GM23248 (cell line): ENCODE results near the gene CELSR2. TPM values are rescaled to one million over a fixed set of nuclear protein-coding genes. Genes with fewer than 3 reads are reported as not detected.

Source experiments
- DNase-seq: peaks from one replicate; pipeline ENCODE4 v3.0.0-alpha.2; 2015
- H2AFZ ChIP-seq: fragments of 200-600 bp; sonication (generic); 2 replicates; pipeline ENCODE4 v1.6.1; 2016; ENCODE audit warnings: antibody characterized with exemption
- H3F3A ChIP-seq: fragments of 200-600 bp; sonication (generic); 2 replicates; pipeline ENCODE4 v1.6.1; 2016; ENCODE audit warnings: mild to moderate bottlenecking, antibody characterized with exemption, mixed run types; ENCODE audit not compliant: insufficient read depth
- H3K27ac ChIP-seq: fragments of 200-600 bp; sonication (generic); 2 replicates; pipeline ENCODE4 v1.5.1; 2016; ENCODE audit warnings: mild to moderate bottlenecking
- H3K27me3 ChIP-seq: fragments of 200-600 bp; sonication (generic); replicated peaks from 2 replicates; pipeline ENCODE4 v1.6.1; 2016; ENCODE audit warnings: mild to moderate bottlenecking; ENCODE audit not compliant: insufficient read depth
- H3K36me3 ChIP-seq: fragments of 200-600 bp; sonication (generic); 2 replicates; pipeline ENCODE4 v1.6.1; 2016; ENCODE audit warnings: low read depth, mild to moderate bottlenecking
- H3K4me1 ChIP-seq: fragments of 200-600 bp; sonication (generic); 2 replicates; pipeline ENCODE4 v1.6.1; 2016; ENCODE audit warnings: mild to moderate bottlenecking; ENCODE audit not compliant: insufficient read depth
- H3K4me2 ChIP-seq: fragments of 200-600 bp; sonication (generic); one replicate; pipeline ENCODE4 v1.6.1; 2016; ENCODE audit warnings: mild to moderate bottlenecking; ENCODE audit not compliant: unreplicated experiment
- H3K4me3 ChIP-seq: fragments of 200-600 bp; sonication (generic); 2 replicates; pipeline ENCODE4 v1.5.1; 2016; ENCODE audit warnings: mild to moderate bottlenecking
- H3K79me2 ChIP-seq: fragments of 200-600 bp; sonication (generic); 2 replicates; pipeline ENCODE4 v1.6.1; 2016; ENCODE audit warnings: mild to moderate bottlenecking; ENCODE audit not compliant: insufficient read depth
- H3K9ac ChIP-seq: fragments of 200-600 bp; sonication (generic); 2 replicates; pipeline ENCODE4 v1.6.1; 2016; ENCODE audit warnings: mild to moderate bottlenecking
- H3K9me2 ChIP-seq: fragments of 200-600 bp; sonication (generic); 2 replicates; pipeline ENCODE4 v1.6.1; 2016; ENCODE audit warnings: mixed run types, mild to moderate bottlenecking, moderate library complexity; ENCODE audit not compliant: insufficient read depth
- H3K9me3 ChIP-seq: fragments of 200-600 bp; sonication (generic); one replicate; pipeline ENCODE4 v1.6.1; 2017; ENCODE audit warnings: low read depth
- H4K20me1 ChIP-seq: fragments of 200-600 bp; sonication (generic); 2 replicates; pipeline ENCODE4 v1.6.0; 2016; ENCODE audit not compliant: insufficient read depth
- EZH2 ChIP-seq: fragments of 200-600 bp; sonication (generic); IDR thresholded peaks from 2 replicates; pipeline ENCODE4 v1.6.1; 2018; ENCODE audit warnings: antibody characterized with exemption, mild to moderate bottlenecking; ENCODE audit not compliant: insufficient read depth, poor library complexity, severe bottlenecking
- EZH2phosphoT487 ChIP-seq: fragments of 200-600 bp; sonication (generic); IDR thresholded peaks from 2 replicates; pipeline ENCODE4 v1.6.1; 2018; ENCODE audit warnings: antibody characterized with exemption, moderate library complexity, mild to moderate bottlenecking, low read depth; ENCODE audit not compliant: insufficient read depth
- WGBS, 2 experiments: methylation state at CpG; one replicate each; pipeline ENCODE4 v1.1.6; 2015 to 2017; ENCODE audit warnings: low lambda C conversion rate in 2 of 2, low coverage in 1 of 2; ENCODE audit errors: missing lambda C conversion rate in 2 of 2; 5-methylcytosine and 5-hydroxymethylcytosine counted together
- in situ Hi-C: fragments of 300-500 bp; cut with MboI; formaldehyde crosslinking; loops from 2 replicates; pipeline ENCODE4 v1.15.0; 2020
- polyA plus RNA-seq: library from polyadenylated mRNA; unstranded; fragments of >200 nt; fragmentation: Nextera tagmentation; extraction: Ambion mirVana; gene quantifications from 2 replicates; pipeline ENCODE4 v1.2.1, GENCODE V29; 2016
- total RNA-seq: library from RNA; depleted of rRNA; stranded (reverse); fragments of >200 nt; shearing (Covaris generic); gene quantifications from 2 replicates; pipeline ENCODE4 v1.2.3, GENCODE V29; 2014

The CELSR2 gene
- total and polyA plus RNA-seq, 2 experiments from 2014 or later = 0.11 to 0.32 TPM

DNA sequence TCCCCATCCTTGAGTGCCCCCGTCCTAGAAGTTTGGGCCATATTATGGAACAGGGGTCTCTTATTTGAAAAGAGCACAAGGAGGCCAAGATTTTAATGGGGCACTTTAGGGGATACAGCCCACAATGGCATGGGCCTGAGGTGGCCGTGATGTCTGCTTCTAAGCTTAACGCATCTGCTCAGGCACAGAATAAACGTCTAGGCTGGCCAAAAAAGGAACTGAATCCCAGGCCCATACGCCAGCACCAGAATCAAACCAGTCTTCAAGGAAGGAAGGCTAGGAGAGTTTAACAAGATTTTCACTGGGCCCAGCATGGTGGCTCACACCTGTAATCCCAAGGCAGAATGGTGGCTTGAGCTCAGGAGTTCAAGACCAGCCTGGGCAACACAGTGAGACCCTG, 44.9 kb upstream of the CELSR2 start:
- WGBS, 2 experiments = 81 to 85% methylated on average over 5 of the region's 5 CpGs
- in situ Hi-C loops = no loop called here
- H3K4me3 ChIP-seq = no peak overlapping the region
- H3K27me3 ChIP-seq = no peaks in the 10 kb centered on the region
- no peaks in the 10 kb centered on the region for H3K36me3 ChIP-seq
- H3K27ac ChIP-seq = no peak overlapping the region
- H3K9me2 ChIP-seq = no peaks in the 10 kb centered on the region
- H3K79me2 ChIP-seq = no peaks in the 10 kb centered on the region
- peaks cover 6% of the 10 kb centered on the region; the same call in 1 of the 2 replicates for H3F3A ChIP-seq
- no peaks in the 10 kb centered on the region for H3K9me3 ChIP-seq
- no peak overlapping the region for H2AFZ ChIP-seq
- no peaks in the 10 kb centered on the region for H4K20me1 ChIP-seq
- no peak overlapping the region for H3K4me2 ChIP-seq
- H3K9ac ChIP-seq = no peak overlapping the region
- peaks cover 10% of the 10 kb centered on the region for H3K4me1 ChIP-seq
- DNase-seq = no peak
- TF ChIP-seq EZH2phosphoT487 (no peak), EZH2 (no peak)

DNA sequence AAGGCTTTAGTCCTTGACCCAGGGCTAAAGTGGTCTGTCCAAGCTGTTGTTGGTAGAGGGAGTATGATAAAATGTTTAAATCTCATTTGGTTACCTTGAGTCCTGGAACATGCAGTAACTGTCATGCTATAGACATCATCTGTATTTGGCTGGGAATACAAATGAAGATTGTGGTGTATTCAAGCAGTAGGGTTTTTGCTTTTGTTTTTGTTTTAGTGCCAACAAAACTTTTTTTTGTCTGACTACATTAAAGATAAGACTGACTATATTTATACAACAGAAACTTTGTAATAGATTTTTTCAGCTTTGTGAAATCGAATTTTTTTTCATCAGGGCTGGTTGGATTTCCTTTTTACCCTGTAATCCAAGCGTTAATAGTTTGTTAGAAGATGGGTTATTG, 43.0 kb upstream of the CELSR2 start:
- no peak overlapping the region for H3K27ac ChIP-seq
- H3K9me3 ChIP-seq = no peaks in the 10 kb centered on the region
- no peaks in the 10 kb centered on the region for H3K27me3 ChIP-seq
- no peaks in the 10 kb centered on the region for H3K79me2 ChIP-seq
- no peak overlapping the region for H3K4me3 ChIP-seq
- H3K4me2 ChIP-seq = no peak overlapping the region
- no peak overlapping the region for H3K9ac ChIP-seq
- in situ Hi-C loops = no loop called here
- 68 to 77% methylated on average over 2 of the region's 2 CpGs for WGBS, 2 experiments
- no peaks in the 10 kb centered on the region for H3K9me2 ChIP-seq
- no peak overlapping the region for H2AFZ ChIP-seq
- H3K36me3 ChIP-seq = no peaks in the 10 kb centered on the region
- H3K4me1 ChIP-seq = peaks cover 6% of the 10 kb centered on the region
- no peaks in the 10 kb centered on the region for H4K20me1 ChIP-seq
- peaks cover 6% of the 10 kb centered on the region; the same call in 1 of the 2 replicates for H3F3A ChIP-seq
- DNase-seq = no peak
- TF ChIP-seq EZH2phosphoT487 (no peak), EZH2 (no peak)

DNA sequence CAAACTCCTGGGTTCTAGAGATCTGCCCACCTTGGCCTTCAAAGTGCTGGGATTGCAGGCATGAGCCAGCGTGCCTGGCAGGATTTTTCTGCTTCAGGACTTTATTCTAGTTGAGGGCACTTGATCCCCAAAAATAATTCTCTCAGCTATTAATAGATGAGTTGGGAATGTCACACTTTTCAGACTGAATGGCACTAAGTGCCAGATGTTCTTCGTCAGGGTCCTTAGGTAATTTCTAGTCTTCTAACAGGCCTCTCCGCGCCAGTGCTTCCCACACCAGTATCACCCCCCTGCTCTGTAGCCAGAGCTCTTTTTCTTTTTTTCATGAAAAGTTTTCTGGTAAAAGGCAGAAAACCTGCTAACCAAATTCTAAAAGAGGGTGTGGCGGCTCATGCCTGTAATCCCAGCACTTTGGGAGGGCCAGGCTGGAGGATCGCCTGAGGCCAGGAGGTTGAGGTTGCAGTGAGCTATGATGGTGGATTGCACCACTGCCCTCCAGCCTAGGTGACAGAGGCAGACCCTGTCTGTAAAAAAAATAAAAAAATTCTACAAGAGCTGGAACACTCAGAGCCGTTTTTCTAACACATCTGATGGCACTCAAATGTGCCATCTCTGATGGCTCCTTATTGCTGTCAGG, 41.8 kb upstream of the CELSR2 start:
- H3K4me2 ChIP-seq = no peak overlapping the region
- no peak overlapping the region for H3K27ac ChIP-seq
- H3K4me1 ChIP-seq = no peaks in the 10 kb centered on the region
- H3K27me3 ChIP-seq = no peaks in the 10 kb centered on the region
- no peaks in the 10 kb centered on the region for H3F3A ChIP-seq
- H3K36me3 ChIP-seq = no peaks in the 10 kb centered on the region
- H3K9me3 ChIP-seq = no peaks in the 10 kb centered on the region
- no peaks in the 10 kb centered on the region for H3K9me2 ChIP-seq
- 69 to 75% methylated on average over 7 of the region's 7 CpGs for WGBS, 2 experiments
- H3K4me3 ChIP-seq = no peak overlapping the region
- in situ Hi-C loops = no loop called here
- TF ChIP-seq EZH2 (no peak), EZH2phosphoT487 (no peak)
- H3K79me2 ChIP-seq = no peaks in the 10 kb centered on the region
- no peak for DNase-seq
- no peak overlapping the region for H2AFZ ChIP-seq
- no peaks in the 10 kb centered on the region for H4K20me1 ChIP-seq
- no peak overlapping the region for H3K9ac ChIP-seq

DNA sequence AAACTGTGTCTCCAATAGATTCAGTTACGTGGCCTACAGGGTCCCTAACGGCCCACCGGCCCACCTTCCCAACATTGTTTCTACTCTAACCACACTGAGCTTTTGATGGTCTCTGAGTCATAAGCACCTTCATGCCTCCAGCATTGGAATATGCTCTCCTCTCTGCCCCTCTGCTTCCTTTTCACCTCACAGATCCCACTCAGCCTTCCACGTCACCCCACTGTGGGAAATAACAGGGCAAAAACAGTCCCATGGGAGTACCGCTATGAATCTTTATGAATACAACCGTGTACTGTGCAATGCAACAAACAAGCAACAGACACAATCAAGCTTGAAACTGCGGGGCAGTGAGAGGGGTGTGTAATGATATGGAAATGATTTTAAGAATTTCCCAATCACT, 40.9 kb upstream of the CELSR2 start:
- Histone ChIP-seq H3K9ac (no peak overlapping the region), H3K27ac (no peak overlapping the region), H3K4me3 (no peak overlapping the region), H3K4me2 (no peak overlapping the region), H3K79me2 (no peaks in the 10 kb centered on the region), H3K36me3 (no peaks in the 10 kb centered on the region), H2AFZ (no peak overlapping the region), H3F3A (no peaks in the 10 kb centered on the region), H3K9me3 (no peaks in the 10 kb centered on the region), H3K27me3 (no peaks in the 10 kb centered on the region), H3K4me1 (no peaks in the 10 kb centered on the region), H4K20me1 (no peaks in the 10 kb centered on the region), H3K9me2 (no peaks in the 10 kb centered on the region)
- in situ Hi-C loops = no loop called here
- DNase-seq = no peak
- 65 to 70% methylated on average over 7 of the region's 7 CpGs for WGBS, 2 experiments
- TF ChIP-seq EZH2phosphoT487 (no peak), EZH2 (no peak)
